Upper lobe of left lung (tissue), 4 donors: ENCODE data around the gene MAN2B2.

Experiments used
- EP300 ChIP-seq, 4 donors: sonication (generic); formaldehyde crosslinking; IDR thresholded peaks; one replicate each; pipeline ENCODE4 v1.5.1; 2017; ENCODE audit warnings: antibody characterized with exemption in 4 of 4, control low read depth in 2 of 4
- POLR2A ChIP-seq, 4 donors: fragments of 450-650 bp; IDR thresholded peaks; one replicate each; pipeline ENCODE4 v1.5.1; 2016 to 2017; ENCODE audit warnings: antibody characterized with exemption in 4 of 4, mild to moderate bottlenecking in 2 of 4
- POLR2AphosphoS5 ChIP-seq, 2 donors: sonication (generic); formaldehyde crosslinking; IDR thresholded peaks; one replicate each; pipeline ENCODE4 v1.5.1; 2017; ENCODE audit warnings: antibody characterized with exemption in 2 of 2
- TF ChIP-seq, protein P1 (sequence below), 6 experiments: fragments of 450-650 bp in 4 of 6; fragments of 200-600 bp in 2 of 6; sonication (generic) in 2 of 6; IDR thresholded peaks; one replicate each; pipeline ENCODE4 v1.5.1; 2016 to 2019; ENCODE audit warnings: antibody characterized with exemption in 6 of 6

DNA sequence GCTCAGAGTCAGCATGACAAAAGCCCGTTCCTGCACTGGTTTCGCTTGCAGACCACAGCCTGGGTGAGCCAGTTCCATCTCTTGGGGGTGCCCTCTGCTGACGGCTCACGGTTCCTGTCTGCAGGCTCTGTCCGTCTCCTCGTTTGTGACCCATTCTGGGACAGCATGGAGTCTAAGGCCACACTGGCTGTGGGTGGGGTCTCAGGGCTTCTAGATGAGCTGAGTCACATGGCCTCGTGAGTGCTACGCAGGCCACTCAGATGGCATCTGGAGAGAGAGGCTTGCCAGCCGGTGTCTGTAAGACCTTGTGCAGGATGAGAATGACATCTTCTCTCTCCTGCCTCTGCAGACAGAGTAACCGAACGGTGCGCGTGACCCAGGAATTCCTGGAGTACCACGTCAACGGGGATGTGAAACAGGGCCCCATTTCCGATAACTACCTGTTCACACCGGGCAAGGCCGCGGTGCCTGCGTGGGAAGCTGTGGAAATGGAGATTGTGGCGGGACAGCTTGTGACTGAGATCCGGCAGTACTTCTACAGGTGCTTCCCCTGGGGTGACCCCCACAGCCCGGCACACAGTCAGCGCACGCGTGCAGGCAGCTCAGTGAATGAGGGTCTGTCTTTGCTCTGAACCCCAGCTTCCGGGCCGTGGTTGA lies 33.9 kb downstream of the MAN2B2 start:
- TF ChIP-seq, protein P1, sequence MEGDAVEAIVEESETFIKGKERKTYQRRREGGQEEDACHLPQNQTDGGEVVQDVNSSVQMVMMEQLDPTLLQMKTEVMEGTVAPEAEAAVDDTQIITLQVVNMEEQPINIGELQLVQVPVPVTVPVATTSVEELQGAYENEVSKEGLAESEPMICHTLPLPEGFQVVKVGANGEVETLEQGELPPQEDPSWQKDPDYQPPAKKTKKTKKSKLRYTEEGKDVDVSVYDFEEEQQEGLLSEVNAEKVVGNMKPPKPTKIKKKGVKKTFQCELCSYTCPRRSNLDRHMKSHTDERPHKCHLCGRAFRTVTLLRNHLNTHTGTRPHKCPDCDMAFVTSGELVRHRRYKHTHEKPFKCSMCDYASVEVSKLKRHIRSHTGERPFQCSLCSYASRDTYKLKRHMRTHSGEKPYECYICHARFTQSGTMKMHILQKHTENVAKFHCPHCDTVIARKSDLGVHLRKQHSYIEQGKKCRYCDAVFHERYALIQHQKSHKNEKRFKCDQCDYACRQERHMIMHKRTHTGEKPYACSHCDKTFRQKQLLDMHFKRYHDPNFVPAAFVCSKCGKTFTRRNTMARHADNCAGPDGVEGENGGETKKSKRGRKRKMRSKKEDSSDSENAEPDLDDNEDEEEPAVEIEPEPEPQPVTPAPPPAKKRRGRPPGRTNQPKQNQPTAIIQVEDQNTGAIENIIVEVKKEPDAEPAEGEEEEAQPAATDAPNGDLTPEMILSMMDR (IDR thresholded peaks at IDR 0.05): no peak
- TF ChIP-seq POLR2A (IDR thresholded peaks at IDR 0.05): no peak
- no peak for TF ChIP-seq POLR2AphosphoS5 (IDR thresholded peaks at IDR 0.05)
- TF ChIP-seq EP300 (IDR thresholded peaks at IDR 0.05): no peak
